K562 (cell line): Measurements from ENCODE around the gene FBXL3. TPM values are rescaled to one million over a fixed set of nuclear protein-coding genes. Genes with fewer than 3 reads are reported as not detected.

Experiments used
- ATAC-seq: fragments of 200-7000 bp; cut with Tn5 transposase; 3 replicates; pipeline ENCODE4 v1.9.1; 2020; ENCODE audit warnings: moderate library complexity
- BruUV-seq: library from RNA; stranded (reverse); fragments of 400-500 nt; replicated peaks from 2 replicates; lab custom pipeline; 2021; lab: Mats Ljungman, UMichigan
- CTCF ChIA-PET: fragments of 300-600 bp; formaldehyde crosslinking; extraction: SDS; loops from one replicate; lab custom pipeline; 2021; ENCODE audit warnings: low intra/inter-chr PET ratio; lab: Yijun Ruan, JAX
- POLR2A ChIA-PET: fragments of 300-600, 350-650 bp; sonication (Branson Sonifier 250); formaldehyde crosslinking; extraction: SDS; loops from one replicate; lab custom pipeline; 2021; ENCODE audit warnings: antibody characterized with exemption, inconsistent platforms; lab: Yijun Ruan, JAX
- DNase-seq, 4 experiments: peaks; one replicate each; pipeline versions ENCODE4 v3.0.0 to v3.0.0-alpha.2; 2011 to 2018; ENCODE audit warnings: low spot score in 3 of 4, mixed read lengths in 3 of 4; ENCODE audit errors: extremely low read depth in 1 of 4
- FAIRE-seq: peaks from 2 replicates; lab custom pipeline; 2011; peaks lifted over from hg19 to GRCh38; lab: Jason Lieb, UNC
- H2AFZ ChIP-seq: 2 replicates; pipeline ENCODE4 v1.6.0; 2011; ENCODE audit warnings: low read depth, low read length, control low read depth, inconsistent platforms
- H3K27ac ChIP-seq: fragments of 200-600 bp; 3 replicates; pipeline ENCODE4 v1.8.0; 2011; ENCODE audit warnings: low read depth, mild to moderate bottlenecking, control low read depth, inconsistent platforms, low read length, moderate library complexity, mixed read lengths; ENCODE audit errors: extremely low read depth
- H3K27me3 ChIP-seq, 2 experiments: fragments of 300-600 bp in 1 of 2; 2 replicates in 1 of 2; 3 replicates in 1 of 2; pipeline versions ENCODE4 v1.6.0 to v1.8.0; 2011; ENCODE audit warnings: inconsistent platforms in 2 of 2, low read length in 2 of 2, mild to moderate bottlenecking in 1 of 2, mixed read lengths in 1 of 2, moderate library complexity in 1 of 2; ENCODE audit not compliant: control insufficient read depth in 2 of 2, insufficient read depth in 2 of 2
- H3K36me3 ChIP-seq: fragments of 300-600 bp; 3 replicates; pipeline ENCODE4 v1.8.0; 2011; ENCODE audit warnings: mild to moderate bottlenecking, low read length, inconsistent platforms; ENCODE audit not compliant: control insufficient read depth, insufficient read depth
- H3K4me1 ChIP-seq, 2 experiments: fragments of 200-600 bp in 1 of 2; replicated peaks in 1 of 2; 2 replicates in 1 of 2; 3 replicates in 1 of 2; pipeline versions ENCODE4 v1.5.1 to v1.8.0; 2011; ENCODE audit warnings: inconsistent platforms in 2 of 2, low read length in 2 of 2, mild to moderate bottlenecking in 1 of 2, mixed read lengths in 1 of 2, moderate library complexity in 1 of 2; ENCODE audit not compliant: control insufficient read depth in 2 of 2, insufficient read depth in 2 of 2
- H3K4me2 ChIP-seq: 2 replicates; pipeline ENCODE4 v1.6.1; 2011; ENCODE audit warnings: low read length, control low read depth, inconsistent platforms, mixed read lengths; ENCODE audit not compliant: insufficient read depth
- H3K4me3 ChIP-seq: fragments of 200-600 bp; sonication (generic), shearing (Covaris generic); 2 replicates; pipeline ENCODE4 v1.5.1; 2016; ENCODE audit warnings: control low read depth, inconsistent platforms
- H3K79me2 ChIP-seq: fragments of 200-600 bp; 3 replicates; pipeline ENCODE4 v1.8.0; 2011; ENCODE audit warnings: low read length, inconsistent platforms; ENCODE audit not compliant: control insufficient read depth, insufficient read depth
- H3K9ac ChIP-seq, 2 experiments: 2 replicates each; pipeline versions ENCODE4 v1.6.0 to v1.6.1; 2011; ENCODE audit warnings: low read depth in 2 of 2, low read length in 2 of 2, control low read depth in 1 of 2, inconsistent platforms in 1 of 2, mild to moderate bottlenecking in 1 of 2, mixed read lengths in 1 of 2; ENCODE audit not compliant: insufficient read depth in 1 of 2
- H3K9me1 ChIP-seq: one replicate; pipeline ENCODE4 v1.6.0; 2011; ENCODE audit warnings: inconsistent platforms, mild to moderate bottlenecking, low read length, moderate library complexity; ENCODE audit not compliant: control insufficient read depth, insufficient read depth
- H3K9me3 ChIP-seq: replicated peaks from 2 replicates; pipeline ENCODE4 v1.5.1; 2011; ENCODE audit warnings: low read depth, low read length, inconsistent platforms; ENCODE audit not compliant: control insufficient read depth, insufficient read depth
- H4K20me1 ChIP-seq: replicated peaks from 2 replicates; pipeline ENCODE4 v1.6.1; 2011; ENCODE audit warnings: low read length, inconsistent platforms, mixed read lengths; ENCODE audit not compliant: control insufficient read depth, insufficient read depth
- FOXP4 ChIP-seq: sonication (generic); formaldehyde crosslinking; IDR thresholded peaks from 2 replicates; pipeline ENCODE4 v1.8.0; 2022; ENCODE audit warnings: mild to moderate bottlenecking, missing genetic modification reagents, borderline replicate concordance
- MNT ChIP-seq, 2 experiments: fragments of 450-650 bp; conservative IDR thresholded peaks; 2 replicates each; pipeline ENCODE4 v1.6.1; 2017; ENCODE audit warnings: mild to moderate bottlenecking in 2 of 2, moderate library complexity in 2 of 2
- POLR2AphosphoS5 ChIP-seq: IDR thresholded peaks from 2 replicates; pipeline ENCODE4 v1.6.1; 2011; ENCODE audit warnings: mild to moderate bottlenecking, low read depth, low read length, moderate library complexity; ENCODE audit not compliant: control insufficient read depth, insufficient read depth
- ZHX1 ChIP-seq: fragments of 150-350 bp; conservative IDR thresholded peaks from 2 replicates; pipeline ENCODE4 v1.6.1; 2014; ENCODE audit warnings: low read length
- ZNF212 ChIP-seq: fragments of 450-650 bp; formaldehyde crosslinking; IDR thresholded peaks from 2 replicates; pipeline ENCODE4 v1.4.0; 2020; ENCODE audit warnings: mild to moderate bottlenecking
- WGBS: fragments of 100-300 bp; shearing (Covaris generic); methylation state at CpG from one replicate; pipeline ENCODE4 v1.1.6; 2016; ENCODE audit warnings: low coverage, mixed read lengths; ENCODE audit not compliant: insufficient coverage; ENCODE audit errors: missing lambda C conversion rate; 5-methylcytosine and 5-hydroxymethylcytosine counted together
- in situ Hi-C: fragments of 300-500 bp; cut with MboI; formaldehyde crosslinking; loops from 4 replicates; pipeline ENCODE4 v1.15.0; 2018; ENCODE audit warnings: inconsistent platforms, mixed read lengths
- intact Hi-C: fragments of 100-400 bp; cut with micrococcal nuclease; formaldehyde crosslinking; loops from 2 replicates; pipeline ENCODE4 v1.14.2; 2022
- polyA plus RNA-seq, 8 experiments: library from polyadenylated mRNA; depleted of rRNA in 4 of 8; stranded (reverse) in 5 of 8; unstranded in 3 of 8; fragments of >200 nt; fragmentation: Nextera tagmentation in 2 of 8; fragmentation: Illumina TruSeq in 1 of 8; extraction: Ambion mirVana in 2 of 8; extraction: Trizol in 1 of 8; gene quantifications; 2 replicates each; pipeline versions ENCODE4 v1.2.1 to v1.2.3, GENCODE V29; 2011 to 2014; ENCODE audit warnings: inconsistent platforms in 1 of 8, missing spikeins in 1 of 8
- total RNA-seq, 7 experiments: library from RNA; depleted of rRNA in 6 of 7; stranded (reverse); fragments of >200 nt in 6 of 7; fragmentation: Illumina TruSeq in 2 of 7; extraction: Trizol in 2 of 7; gene quantifications; 2 replicates each; pipeline versions ENCODE4 v1.2.1 to v1.2.3, GENCODE V29; 2011 to 2021; ENCODE audit warnings: low replicate concordance in 1 of 7

FBXL3 gene
- total and polyA plus RNA-seq, 9 of the 15 experiments (the other 6 are each of a cell fraction or from before 2014, with no cell fraction given): 3.8 to 16.4 (median 12.6) TPM

- FAIRE-seq (no peak), DNase-seq (no peak), ATAC-seq (no peak)
- H3K9me1 ChIP-seq: no peaks in the 10 kb centered on the region
- no peak overlapping the region for H3K4me3 ChIP-seq
- in situ Hi-C loops (no loop called here), intact Hi-C loops (no loop called here)
- H3K79me2 ChIP-seq: no peaks in the 10 kb centered on the region
- WGBS: 94% methylated on average over 2 of the region's 2 CpGs
- no peak overlapping the region for H3K27ac ChIP-seq
- H3K9me3 ChIP-seq: no peaks in the 10 kb centered on the region
- ChIA-PET POLR2A (no interaction called here), CTCF (no interaction called here)
- H2AFZ ChIP-seq: no peak overlapping the region
- H3K4me1 ChIP-seq: no peaks in the 10 kb centered on the region
- no peak overlapping the region for H3K9ac ChIP-seq
- peaks cover 44% of the 10 kb centered on the region for H3K36me3 ChIP-seq
- H3K4me2 ChIP-seq: no peak overlapping the region
- no TSS peak for BruUV-seq
- no peak for TF ChIP-seq FOXP4 (CRISPR knock-in tag)
- no peak for TF ChIP-seq ZHX1
- TF ChIP-seq MNT (conservative IDR thresholded peaks at IDR 0.05): no peak
- no peak for TF ChIP-seq ZNF212 (CRISPR knock-in tag)
- no peak for TF ChIP-seq POLR2AphosphoS5
- H4K20me1 ChIP-seq: no peaks in the 10 kb centered on the region
- no peaks in the 10 kb centered on the region for H3K27me3 ChIP-seq
Observed at GRCh38 chr13:77067519-77067918, 40.6 kb upstream of the FBXL3 start.
